ENCODE data around the gene FCN1. TPM values are rescaled to one million over a fixed set of nuclear protein-coding genes. Genes with fewer than 3 reads are reported as not detected.

The FCN1 gene
- total RNA-seq, 1 donor from 2014 or later = not detected

DNA sequence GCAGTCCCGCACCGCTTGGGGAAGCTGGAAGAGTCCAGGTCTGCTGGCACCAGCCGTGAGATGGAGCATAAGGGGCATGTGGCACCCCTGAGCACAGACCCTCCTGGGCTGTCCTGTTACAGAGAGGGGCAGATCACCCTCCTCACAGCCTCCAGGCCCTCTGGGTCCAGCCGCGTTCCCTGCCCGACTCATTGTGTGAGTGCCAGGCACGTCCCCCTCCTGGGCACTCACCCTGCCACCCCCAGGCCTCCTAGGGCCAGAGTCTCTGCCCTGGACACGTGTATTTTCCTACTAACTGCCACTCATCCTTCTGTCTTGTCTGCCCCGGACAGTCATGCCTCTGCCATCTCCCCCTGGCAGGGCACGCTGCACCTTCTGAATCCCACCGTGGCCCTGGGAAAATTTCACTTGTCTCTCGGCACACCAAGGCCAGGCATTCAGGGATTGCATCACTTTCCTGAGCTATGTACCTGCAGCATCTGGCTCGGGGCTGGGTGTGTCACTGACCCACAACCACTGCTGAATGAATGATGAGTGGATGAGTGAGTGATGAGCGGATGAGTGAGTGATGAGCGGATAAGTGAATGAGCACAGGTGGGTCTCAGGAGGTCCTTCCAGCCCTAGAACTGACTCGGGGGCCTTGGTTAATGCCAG, 21.5 kb upstream of the FCN1 start:
- no peaks in the 10 kb centered on the region for H3K27me3 ChIP-seq
- no peak overlapping the region for H2AFZ ChIP-seq (replicated peaks)
- H3K27me3 Mint-ChIP-seq (ENCODE audit: insufficient read depth, low read depth) = peaks cover 20% of the 10 kb centered on the region
- peaks cover 38% of the 10 kb centered on the region for H3F3A ChIP-seq (ENCODE audit: low read depth)
- no peaks in the 10 kb centered on the region for H3K79me2 ChIP-seq (ENCODE audit: low read depth)
- H4K20me1 ChIP-seq (ENCODE audit: low read depth) = no peaks in the 10 kb centered on the region
- no peaks in the 10 kb centered on the region for H3K9me3 Mint-ChIP-seq
- peak overlapping the region; percentile 14 for H3K4me3 Mint-ChIP-seq
- H3K9me3 ChIP-seq (ENCODE audit: low read depth) = no peaks in the 10 kb centered on the region
- DNase-seq (ENCODE audit: low spot score) = no peak
- no peak overlapping the region for H3K9ac ChIP-seq
- TF ChIP-seq, protein P1, sequence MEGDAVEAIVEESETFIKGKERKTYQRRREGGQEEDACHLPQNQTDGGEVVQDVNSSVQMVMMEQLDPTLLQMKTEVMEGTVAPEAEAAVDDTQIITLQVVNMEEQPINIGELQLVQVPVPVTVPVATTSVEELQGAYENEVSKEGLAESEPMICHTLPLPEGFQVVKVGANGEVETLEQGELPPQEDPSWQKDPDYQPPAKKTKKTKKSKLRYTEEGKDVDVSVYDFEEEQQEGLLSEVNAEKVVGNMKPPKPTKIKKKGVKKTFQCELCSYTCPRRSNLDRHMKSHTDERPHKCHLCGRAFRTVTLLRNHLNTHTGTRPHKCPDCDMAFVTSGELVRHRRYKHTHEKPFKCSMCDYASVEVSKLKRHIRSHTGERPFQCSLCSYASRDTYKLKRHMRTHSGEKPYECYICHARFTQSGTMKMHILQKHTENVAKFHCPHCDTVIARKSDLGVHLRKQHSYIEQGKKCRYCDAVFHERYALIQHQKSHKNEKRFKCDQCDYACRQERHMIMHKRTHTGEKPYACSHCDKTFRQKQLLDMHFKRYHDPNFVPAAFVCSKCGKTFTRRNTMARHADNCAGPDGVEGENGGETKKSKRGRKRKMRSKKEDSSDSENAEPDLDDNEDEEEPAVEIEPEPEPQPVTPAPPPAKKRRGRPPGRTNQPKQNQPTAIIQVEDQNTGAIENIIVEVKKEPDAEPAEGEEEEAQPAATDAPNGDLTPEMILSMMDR (IDR thresholded peaks at IDR 0.05) = no peak
- TF ChIP-seq EZH2phosphoT487 (IDR thresholded peaks at IDR 0.05) = no peak
- TF ChIP-seq EZH2 (IDR thresholded peaks at IDR 0.05) = no peak
- no peak overlapping the region for H3K4me3 ChIP-seq
- no peaks in the 10 kb centered on the region for H3K36me3 Mint-ChIP-seq
- peak overlapping the region; percentile 94 for H3K27ac Mint-ChIP-seq
- H3K4me2 ChIP-seq = no peak overlapping the region
- H3K27ac ChIP-seq = no peak overlapping the region
- H3K4me1 ChIP-seq = peaks cover 50% of the 10 kb centered on the region
- H3K4me1 Mint-ChIP-seq = peaks cover 66% of the 10 kb centered on the region
- no peaks in the 10 kb centered on the region for H3K36me3 ChIP-seq

DNA sequence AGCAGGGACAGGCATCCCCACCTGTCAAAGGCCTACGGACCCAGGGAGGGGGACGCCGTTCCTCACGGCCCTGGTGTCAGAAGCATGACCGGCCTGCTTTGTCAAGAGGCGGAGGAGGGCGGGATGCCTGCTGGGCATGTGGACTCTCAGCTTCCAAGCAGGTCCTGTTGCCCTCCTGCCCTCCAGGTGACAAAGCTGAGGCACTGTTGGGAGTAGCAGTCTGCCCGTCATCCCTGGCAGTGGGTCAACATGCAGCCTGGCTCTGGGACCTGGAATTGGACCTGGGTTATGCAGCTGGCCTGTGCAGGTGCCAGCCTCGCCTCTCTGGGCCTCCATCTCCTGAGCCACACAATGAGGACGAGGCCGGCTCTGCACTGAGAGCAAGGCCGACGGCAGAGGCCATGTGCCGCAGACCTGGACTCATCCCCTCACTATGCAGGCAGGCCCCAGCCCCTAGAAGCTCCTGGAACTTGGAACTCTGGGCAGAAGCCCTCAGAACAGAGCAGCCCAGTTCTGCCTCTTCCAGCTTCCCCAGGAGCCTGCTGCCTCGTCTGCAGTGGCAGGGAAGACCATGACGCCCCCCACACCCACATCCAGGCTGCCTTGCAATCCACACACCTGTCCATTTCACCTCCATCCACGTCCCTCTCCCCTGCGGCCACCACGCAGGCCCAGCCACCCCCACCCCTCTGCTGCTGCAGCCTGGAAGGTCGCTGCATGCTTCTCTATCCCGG, 20.8 kb upstream of the FCN1 start:
- H3K27me3 ChIP-seq = no peaks in the 10 kb centered on the region
- no peaks in the 10 kb centered on the region for H3K9me3 Mint-ChIP-seq
- peaks cover 20% of the 10 kb centered on the region for H3K27me3 Mint-ChIP-seq (ENCODE audit: insufficient read depth, low read depth)
- TF ChIP-seq EZH2phosphoT487 (IDR thresholded peaks at IDR 0.05) = no peak
- TF ChIP-seq EZH2 (IDR thresholded peaks at IDR 0.05) = no peak
- TF ChIP-seq, protein P1 (IDR thresholded peaks at IDR 0.05) = no peak
- H3K36me3 ChIP-seq = no peaks in the 10 kb centered on the region
- H3K4me2 ChIP-seq = no peak overlapping the region
- H2AFZ ChIP-seq (replicated peaks) = no peak overlapping the region
- H3K4me3 Mint-ChIP-seq = no peak overlapping the region
- H3K4me1 ChIP-seq = peaks cover 45% of the 10 kb centered on the region
- H3K9ac ChIP-seq = no peak overlapping the region
- no peaks in the 10 kb centered on the region for H3K79me2 ChIP-seq (ENCODE audit: low read depth)
- no peaks in the 10 kb centered on the region for H4K20me1 ChIP-seq (ENCODE audit: low read depth)
- H3K27ac ChIP-seq = no peak overlapping the region
- no peaks in the 10 kb centered on the region for H3K9me3 ChIP-seq (ENCODE audit: low read depth)
- H3K4me3 ChIP-seq = no peak overlapping the region
- H3K36me3 Mint-ChIP-seq = no peaks in the 10 kb centered on the region
- no peak overlapping the region for H3K27ac Mint-ChIP-seq
- H3F3A ChIP-seq (ENCODE audit: low read depth) = peaks cover 34% of the 10 kb centered on the region
- peaks cover 70% of the 10 kb centered on the region for H3K4me1 Mint-ChIP-seq
- no peak for DNase-seq (ENCODE audit: low spot score)

DNA sequence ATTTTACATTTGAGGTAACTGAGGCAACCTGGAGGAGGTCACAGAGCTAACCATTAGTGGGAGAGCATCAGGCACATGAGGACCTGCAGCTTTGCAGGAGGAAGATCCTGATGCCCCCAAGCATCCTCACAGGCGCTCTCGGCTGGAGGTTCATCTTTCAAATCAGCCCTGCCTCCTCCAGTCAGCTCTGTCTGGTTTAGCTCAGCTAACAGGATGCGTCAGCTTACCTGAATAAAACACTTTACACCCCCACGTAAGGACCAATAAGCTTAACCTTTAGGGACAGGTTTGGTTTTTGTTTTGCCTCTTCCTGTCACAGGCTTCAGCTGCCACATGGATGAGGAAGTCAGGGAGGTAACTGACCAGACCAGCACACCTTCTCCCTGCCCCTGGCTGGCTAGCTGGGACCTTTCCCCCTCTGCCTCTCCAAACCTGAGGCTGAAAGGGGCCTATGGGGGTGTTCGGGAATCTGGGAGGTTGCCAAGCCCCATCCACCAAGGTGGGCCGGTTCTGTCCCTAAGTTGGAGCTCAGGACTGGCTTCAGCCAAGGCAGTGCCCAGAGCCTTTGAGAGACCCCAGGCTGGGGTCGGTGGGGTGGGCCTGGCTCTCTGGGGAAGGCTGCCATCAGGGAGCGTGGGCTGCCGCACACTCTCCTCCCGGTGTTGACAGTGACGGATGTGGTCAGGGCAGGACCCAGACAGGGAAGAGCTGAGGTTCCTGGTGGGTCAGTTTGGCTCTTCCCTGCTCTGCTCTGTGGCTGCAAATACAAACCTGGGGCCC, 20.0 kb upstream of the FCN1 start:
- H3K9me3 ChIP-seq (ENCODE audit: low read depth) = no peaks in the 10 kb centered on the region
- no peak overlapping the region for H3K9ac ChIP-seq
- DNase-seq (ENCODE audit: low spot score) = no peak
- H2AFZ ChIP-seq (replicated peaks) = no peak overlapping the region
- Mint-ChIP-seq H3K4me3 (no peak overlapping the region), H3K27me3 (ENCODE audit: insufficient read depth, low read depth) (peaks cover 20% of the 10 kb centered on the region), H3K36me3 (no peaks in the 10 kb centered on the region), H3K9me3 (no peaks in the 10 kb centered on the region), H3K27ac (no peak overlapping the region), H3K4me1 (peaks cover 63% of the 10 kb centered on the region)
- no peak overlapping the region for H3K27ac ChIP-seq
- H4K20me1 ChIP-seq (ENCODE audit: low read depth) = no peaks in the 10 kb centered on the region
- H3K36me3 ChIP-seq = no peaks in the 10 kb centered on the region
- TF ChIP-seq, protein P1 (IDR thresholded peaks at IDR 0.05) = no peak
- TF ChIP-seq EZH2phosphoT487 (IDR thresholded peaks at IDR 0.05) = no peak
- TF ChIP-seq EZH2 (IDR thresholded peaks at IDR 0.05) = no peak
- no peaks in the 10 kb centered on the region for H3K27me3 ChIP-seq
- peaks cover 45% of the 10 kb centered on the region for H3K4me1 ChIP-seq
- no peak overlapping the region for H3K4me2 ChIP-seq
- no peak overlapping the region for H3K4me3 ChIP-seq
- peaks cover 34% of the 10 kb centered on the region for H3F3A ChIP-seq (ENCODE audit: low read depth)
- no peaks in the 10 kb centered on the region for H3K79me2 ChIP-seq (ENCODE audit: low read depth)
